Measurements from ENCODE around the gene ATP1B3.
"Not testable (repeated sequence)": the region's sequence is repeated elsewhere in the genome, so short reads cannot be mapped to it uniquely, and the experiment has no call there.

ATP1B3 gene

DNA sequence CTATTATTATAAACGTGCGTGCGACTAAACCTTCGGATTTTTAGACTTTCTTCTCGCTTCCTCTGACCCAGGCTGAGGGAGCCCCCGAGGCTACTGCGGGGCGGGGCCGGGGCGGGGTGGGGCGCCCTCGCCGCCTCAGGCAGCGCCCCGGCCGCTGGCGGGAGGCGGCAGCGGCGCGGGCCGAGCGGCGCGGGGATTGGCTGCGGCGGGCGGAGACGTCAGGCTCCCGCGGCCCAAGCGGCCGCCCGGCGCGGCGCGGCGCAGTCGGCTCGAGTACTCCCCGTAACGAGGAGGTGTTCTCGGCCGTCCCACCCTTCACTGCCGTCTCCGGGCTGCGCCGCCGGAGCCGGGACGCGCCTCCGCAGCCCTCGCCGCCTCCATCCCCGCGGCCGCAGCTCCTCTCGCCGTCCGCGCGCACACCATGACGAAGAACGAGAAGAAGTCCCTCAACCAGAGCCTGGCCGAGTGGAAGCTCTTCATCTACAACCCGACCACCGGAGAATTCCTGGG is at the start of gene ATP1B3:
Gene ATP1B3 (plus strand): TSS at position 263 of the 510 bp plus-strand sequence. CDS start 159 bp downstream, at position 422.
- peak; percentile 81 for DNase-seq (ENCODE audit: low spot score)

- DNase-seq (ENCODE audit: low spot score) = no peak
Measured at GRCh38 chr3:141828487-141828886, 48.0 kb upstream of the ATP1B3 start.

- DNase-seq (ENCODE audit: low spot score) = no peak
Measured at GRCh38 chr3:141828890-141829289, 47.6 kb upstream of the ATP1B3 start.

DNA sequence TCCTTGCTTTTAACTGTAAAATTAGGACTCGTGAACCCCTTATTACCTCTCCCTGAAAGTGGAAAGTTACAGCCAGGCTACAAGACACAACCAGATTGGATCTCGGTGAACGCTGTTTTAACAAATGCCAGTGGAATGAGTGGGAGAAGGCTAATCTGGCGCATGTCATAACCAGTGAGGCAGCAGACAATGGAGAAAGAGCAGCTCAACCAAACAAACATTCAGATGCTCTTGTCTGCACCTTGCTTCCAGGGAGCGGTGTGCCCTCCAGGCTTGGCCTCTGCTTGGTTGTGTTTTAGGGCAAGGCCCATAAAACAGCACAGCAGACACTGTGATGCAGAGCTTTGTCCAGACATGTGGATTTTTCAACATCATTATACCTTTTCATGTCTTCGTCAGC is 45.9 kb upstream of the ATP1B3 start:
- no peak for DNase-seq (ENCODE audit: low spot score)

DNA sequence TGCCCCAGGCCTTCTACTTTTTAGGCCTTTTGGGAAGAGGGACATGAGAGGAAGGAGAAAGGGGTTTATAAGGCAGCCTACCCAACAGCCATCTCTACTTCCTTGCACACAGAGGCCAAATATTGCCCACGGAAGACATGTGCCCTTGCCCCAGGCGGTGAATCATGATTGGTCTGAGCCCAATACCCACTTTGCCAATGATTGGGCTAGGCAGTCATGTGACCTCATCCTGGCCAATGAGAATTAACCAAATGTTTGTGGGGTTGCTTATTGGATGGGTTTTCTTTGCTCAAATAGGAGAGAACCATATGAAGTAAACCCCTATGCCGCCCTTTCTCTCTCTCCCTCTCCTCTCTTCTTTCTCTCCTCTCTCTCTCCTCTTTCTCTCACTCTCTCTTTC is 42.2 kb upstream of the ATP1B3 start:
- DNase-seq (ENCODE audit: low spot score) = no peak

- no peak for DNase-seq (ENCODE audit: low spot score)
Measured at GRCh38 chr3:141835557-141836229, 40.8 kb upstream of the ATP1B3 start.

DNA sequence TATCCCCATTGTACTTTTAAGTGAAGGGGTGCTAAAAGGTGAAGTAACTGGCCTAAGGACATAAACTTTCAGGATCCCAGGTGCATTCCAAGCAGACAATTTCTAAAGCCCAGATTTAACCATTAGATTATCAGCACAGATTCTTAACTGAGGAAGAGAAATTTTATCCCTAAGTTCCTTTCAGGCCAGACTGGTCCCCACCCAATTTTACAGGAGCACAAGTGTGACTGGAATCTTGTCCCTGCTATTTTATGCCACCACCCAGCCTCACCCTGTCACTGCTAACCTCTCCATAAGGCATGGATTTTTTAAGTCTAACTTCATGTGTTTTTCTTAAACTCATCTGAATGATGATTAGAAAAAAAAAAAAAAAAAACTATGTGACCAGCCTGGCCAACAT is 37.1 kb upstream of the ATP1B3 start:
- no peak for DNase-seq (ENCODE audit: low spot score)

GRCh38 chr3:141840737-141841544 is 35.5 kb upstream of the ATP1B3 start:
- no peak for DNase-seq (ENCODE audit: low spot score)

DNA sequence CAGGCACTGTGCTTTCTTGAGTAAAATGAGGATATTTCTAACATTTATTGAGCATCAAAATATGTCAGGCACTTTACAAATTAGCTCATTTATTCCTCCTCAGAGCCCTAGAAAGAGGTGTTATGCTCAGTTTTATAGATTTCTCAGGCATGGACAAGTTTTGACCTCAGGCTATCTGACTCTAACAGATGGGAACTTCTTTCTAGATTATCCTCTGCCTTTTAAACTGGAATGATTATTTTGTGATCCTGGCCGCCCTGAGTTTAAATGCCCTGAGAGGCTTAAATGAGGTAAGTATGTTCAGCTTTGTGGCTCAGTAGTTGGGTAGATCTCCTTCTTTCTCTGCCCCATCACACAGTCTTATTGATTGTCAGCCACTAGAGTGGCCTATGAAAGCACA is 32.3 kb upstream of the ATP1B3 start:
- DNase-seq (ENCODE audit: low spot score) = no peak

- no peak for DNase-seq (ENCODE audit: low spot score)
Measured at GRCh38 chr3:141844812-141845211, 31.6 kb upstream of the ATP1B3 start.

- DNase-seq (ENCODE audit: low spot score) = no peak
Measured at GRCh38 chr3:141845407-141846049, 30.9 kb upstream of the ATP1B3 start.

DNA sequence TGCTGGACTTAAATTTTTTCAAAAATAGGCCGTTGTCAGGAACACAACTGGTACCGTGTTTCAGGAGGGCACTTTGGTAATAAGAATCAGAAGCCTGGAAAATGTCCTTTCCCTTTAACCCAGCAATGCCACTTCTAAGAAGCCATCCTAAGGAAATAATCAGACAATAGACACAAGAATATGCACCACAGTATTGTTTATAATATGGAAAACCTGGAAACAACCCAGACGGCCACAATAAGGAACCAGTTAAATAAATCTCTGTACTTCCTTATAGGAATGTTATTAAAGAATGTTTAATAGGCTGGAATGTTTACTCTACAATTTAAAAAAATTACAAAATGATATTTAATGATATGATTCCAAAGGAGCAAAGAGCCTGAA is 30.4 kb upstream of the ATP1B3 start:
- no peak for DNase-seq (ENCODE audit: low spot score)

- DNase-seq (ENCODE audit: low spot score) = not testable (repeated sequence)
Measured at GRCh38 chr3:141848159-141848748, 28.2 kb upstream of the ATP1B3 start.

DNA sequence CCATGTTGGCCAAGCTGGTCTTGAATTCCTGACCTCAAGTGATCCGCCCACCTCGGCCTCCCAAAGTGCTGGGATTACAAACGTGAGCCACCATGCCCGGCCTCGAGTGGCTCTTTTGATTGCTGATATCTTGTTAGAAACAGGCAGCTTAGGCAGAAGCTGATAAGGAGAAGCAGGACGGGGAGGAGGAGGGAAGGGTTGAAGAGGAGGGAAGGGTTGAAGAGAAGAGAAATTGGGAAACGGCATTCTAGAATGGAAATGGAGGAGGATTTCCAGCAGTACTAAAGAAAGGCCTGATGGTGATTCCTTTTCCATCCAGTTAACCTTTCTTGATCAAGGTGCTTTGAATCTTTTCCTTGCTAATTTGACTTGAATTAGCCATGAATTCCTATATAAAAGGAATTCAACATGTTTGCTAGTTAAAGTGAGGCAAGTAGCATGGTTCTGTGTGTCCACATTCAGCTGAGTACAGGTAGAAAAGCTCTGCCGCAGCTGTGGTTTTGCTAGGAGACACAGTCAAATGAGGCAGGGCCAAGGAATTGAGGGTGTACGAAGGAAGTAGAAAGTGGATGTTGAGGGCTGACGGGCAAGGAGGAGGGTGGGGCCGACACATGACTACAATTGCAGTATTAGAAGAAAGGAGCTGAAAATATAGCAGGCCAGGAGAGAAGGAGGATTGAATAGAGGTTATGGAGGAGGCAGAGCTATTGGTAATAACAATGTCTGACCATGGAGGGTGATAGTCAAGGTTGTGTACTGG is 27.2 kb upstream of the ATP1B3 start:
- DNase-seq (ENCODE audit: low spot score) = no peak

DNA sequence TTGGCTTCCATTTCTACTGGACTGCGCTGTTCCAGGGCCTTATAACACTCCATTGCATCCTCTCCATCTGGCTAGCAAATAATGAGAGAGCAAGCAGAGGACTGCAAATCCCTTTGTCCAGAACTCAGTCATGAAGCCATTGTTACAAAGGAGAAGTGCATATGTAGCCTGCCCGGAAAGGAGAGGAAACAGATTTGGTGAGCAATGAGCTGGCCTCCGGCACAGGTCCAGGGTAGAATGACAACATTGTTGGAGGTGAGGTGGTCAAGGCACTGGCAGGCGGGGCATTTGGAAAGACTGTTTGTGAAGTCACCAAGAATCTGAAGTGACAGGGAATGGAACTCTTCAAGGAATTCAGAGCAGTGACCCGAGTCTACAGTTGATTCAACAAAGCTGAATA is 25.0 kb upstream of the ATP1B3 start:
- no peak for DNase-seq (ENCODE audit: low spot score)

GRCh38 chr3:141853081-141853601 is 23.3 kb upstream of the ATP1B3 start:
- no peak for DNase-seq (ENCODE audit: low spot score)

GRCh38 chr3:141853629-141854168 is 22.7 kb upstream of the ATP1B3 start:
- no peak for DNase-seq (ENCODE audit: low spot score)

- no peak for DNase-seq (ENCODE audit: low spot score)
Measured at GRCh38 chr3:141854599-141854998, 21.8 kb upstream of the ATP1B3 start.

GRCh38 chr3:141858312-141858711 is 18.1 kb upstream of the ATP1B3 start:
- no peak for DNase-seq (ENCODE audit: low spot score)

DNA sequence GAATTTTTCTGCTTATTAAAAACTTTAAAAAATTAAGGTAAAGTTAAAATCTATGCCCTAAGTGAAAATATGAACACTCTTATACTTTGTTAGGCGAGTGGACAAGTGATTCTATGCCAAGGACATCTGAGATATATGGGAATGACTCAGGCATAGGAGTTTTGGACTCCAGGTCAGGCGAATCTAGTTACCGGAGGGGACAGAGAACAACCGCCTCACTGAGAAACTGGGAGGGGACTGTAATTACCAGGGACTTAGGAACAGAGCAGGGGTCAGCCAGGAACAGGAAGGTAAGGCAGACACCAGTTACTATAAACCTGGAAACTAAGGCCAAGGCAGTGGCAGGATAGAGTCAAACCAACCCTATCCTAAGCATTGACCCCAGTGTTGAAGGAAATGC is 16.8 kb upstream of the ATP1B3 start:
- DNase-seq (ENCODE audit: low spot score) = peak; percentile 66

DNA sequence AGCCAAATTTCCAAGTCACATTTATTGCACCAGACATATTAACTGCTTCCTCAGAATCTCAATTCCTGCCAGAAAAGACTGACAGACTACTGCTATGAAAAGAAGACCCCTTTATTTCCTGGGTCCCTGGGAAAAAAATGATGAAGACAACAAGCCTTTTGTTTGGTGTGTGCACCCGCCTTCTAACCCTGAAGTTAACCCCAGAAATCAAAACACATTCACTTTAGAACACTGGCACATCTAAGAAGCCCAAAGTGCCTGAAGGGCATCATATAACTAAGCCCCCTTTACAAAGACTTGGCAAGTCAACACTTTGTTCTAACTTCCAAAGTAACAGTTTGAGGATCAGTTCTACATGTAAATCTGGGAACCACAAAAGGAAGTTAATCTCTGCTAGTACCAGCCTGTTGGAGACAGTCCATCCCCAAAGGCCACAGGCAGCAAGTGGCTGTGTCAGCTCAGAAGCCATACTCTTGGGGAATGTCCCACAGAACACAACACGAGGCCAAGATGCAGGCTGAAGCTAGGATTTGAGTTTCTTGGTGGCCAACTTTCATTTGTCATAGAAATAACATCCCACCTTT is 16.3 kb upstream of the ATP1B3 start:
- DNase-seq (ENCODE audit: low spot score) = peak; percentile 91

All from COLO829 (cell line).